GM12892 (cell line): ENCODE data around the gene MAEA.

Source experiments
- POLR2A ChIP-seq: IDR thresholded peaks from 2 replicates; pipeline ENCODE4 v1.6.1; 2011; ENCODE audit warnings: low read depth, low read length, control low read depth
- POLR2AphosphoS5 ChIP-seq: IDR thresholded peaks from 2 replicates; pipeline ENCODE4 v1.6.1; 2011; ENCODE audit warnings: low read depth, low read length, control low read depth

- TF ChIP-seq POLR2A (no peak), POLR2AphosphoS5 (no peak)
These were observed 25.6 kb downstream of the MAEA start for GRCh38 chr4:1315306-1315705.
